HG03060 (cell line): ENCODE data around the gene PRKCQ.

ENCODE experiments used
- ATAC-seq: cut with Tn5 transposase; IDR thresholded peaks from one replicate; pipeline ENCODE4 v1.9.1; 2021; ENCODE audit warnings: low read depth, moderate number of reproducible peaks; ENCODE audit not compliant: unreplicated experiment

Gene PRKCQ

DNA sequence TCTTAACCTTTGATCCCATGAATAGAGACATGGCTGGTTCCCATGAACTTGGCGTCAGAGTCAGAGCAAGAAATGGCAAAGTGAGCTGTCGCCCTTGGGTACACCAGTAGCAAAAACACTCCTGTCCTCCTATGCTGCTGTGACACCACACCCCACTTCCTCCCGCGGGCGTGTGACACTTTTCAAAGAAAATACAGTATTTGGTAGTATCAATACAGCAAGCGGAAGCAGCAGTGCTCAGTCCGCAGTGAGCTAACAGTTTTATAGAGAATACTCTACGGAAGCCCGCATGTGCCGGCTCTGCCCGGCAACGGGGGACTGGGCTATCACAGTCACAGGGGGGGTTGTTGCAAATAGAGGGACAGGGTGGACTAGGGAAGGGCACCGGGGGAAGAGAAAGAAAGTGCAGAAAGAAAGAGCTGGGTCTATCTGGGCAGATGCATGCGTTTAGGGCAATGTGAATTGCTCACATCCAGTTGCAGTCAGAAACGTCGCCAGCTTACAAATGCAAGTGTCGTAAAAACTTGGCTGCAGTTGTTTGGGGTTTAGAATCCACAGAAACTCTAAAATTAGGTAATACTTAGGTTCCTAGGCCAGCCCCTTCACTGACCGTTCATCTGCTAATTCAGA is 49.8 kb downstream of the PRKCQ start:
- no peak for ATAC-seq

DNA sequence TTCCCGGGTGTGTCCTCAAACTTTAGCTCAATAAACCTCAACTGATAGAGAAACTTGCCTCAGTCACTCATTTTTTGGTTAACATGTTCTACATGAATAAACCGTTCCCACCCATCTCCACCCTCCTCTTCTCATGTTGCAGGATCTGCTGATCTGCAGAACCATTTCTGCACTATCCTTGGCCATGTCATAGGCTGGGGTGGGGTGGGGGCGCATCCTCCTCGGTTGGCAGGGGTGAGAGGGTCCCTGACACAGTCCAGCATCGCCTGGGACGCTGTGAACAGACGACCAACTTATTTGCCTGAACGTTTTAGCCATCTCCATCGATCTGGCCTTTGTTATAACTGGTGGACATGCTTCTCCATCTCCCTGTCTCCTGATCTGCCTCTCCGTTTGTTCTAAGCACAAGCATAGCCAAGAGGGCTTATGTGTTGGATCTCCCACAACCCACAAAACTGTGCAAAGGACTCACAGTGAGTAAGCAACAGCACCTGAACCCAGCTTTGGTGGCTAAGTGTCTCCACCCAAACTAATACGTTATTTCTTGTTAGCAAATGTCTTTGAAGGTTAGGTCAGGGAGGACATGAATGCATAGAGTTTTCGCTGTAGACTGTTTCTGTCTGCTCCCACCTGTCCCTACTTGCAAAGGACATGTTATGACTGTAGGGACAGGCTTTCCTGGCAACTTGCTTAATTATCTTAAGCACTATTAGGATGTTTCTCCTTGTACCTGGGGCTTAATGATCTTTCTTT is 51.7 kb downstream of the PRKCQ start:
- ATAC-seq: no peak

DNA sequence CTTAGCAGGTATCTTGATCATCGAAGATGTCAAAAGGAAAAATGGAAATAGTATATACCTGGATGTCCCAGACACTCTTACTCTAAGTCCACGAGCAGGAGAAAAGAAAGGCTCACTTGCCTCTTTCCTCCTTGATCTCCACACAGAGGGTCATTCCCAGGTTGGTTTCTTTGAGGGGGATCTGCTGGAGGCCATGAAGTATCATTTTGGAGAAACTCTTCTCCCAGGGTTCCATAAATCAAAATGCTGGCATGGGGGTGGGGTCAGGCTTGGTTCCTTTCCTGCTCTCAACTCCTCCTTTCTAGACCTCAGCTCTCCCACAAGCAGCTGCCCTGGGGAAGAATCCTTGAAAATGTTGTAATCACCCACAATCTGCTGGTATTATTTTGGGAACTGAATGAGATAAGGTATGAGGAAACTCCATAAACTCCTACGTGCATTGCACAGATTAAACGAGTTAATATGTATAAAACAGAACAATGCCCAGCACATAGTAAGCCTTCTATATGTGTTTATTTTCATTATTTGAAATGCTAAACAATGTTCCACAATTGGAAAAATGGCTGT is 54.4 kb downstream of the PRKCQ start:
- no peak for ATAC-seq

DNA sequence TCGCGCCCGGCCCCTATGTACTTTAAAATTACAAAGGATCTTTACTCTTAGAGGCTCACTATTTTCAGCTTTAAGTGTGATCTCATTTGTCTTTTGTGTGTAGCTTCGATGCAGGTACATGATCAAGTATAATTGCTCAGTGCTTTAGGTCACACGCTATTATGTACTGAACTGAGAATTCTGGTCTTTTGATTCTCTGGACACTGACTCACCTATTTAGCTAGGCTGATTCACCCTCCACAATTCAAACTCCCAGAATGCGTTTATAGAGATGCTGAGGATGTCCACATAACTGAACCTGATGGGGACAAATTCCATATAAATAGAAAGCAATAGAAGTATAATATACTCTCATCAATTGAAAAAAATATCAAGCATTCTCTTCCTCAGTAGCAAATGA is 57.8 kb downstream of the PRKCQ start:
- ATAC-seq: no peak

DNA sequence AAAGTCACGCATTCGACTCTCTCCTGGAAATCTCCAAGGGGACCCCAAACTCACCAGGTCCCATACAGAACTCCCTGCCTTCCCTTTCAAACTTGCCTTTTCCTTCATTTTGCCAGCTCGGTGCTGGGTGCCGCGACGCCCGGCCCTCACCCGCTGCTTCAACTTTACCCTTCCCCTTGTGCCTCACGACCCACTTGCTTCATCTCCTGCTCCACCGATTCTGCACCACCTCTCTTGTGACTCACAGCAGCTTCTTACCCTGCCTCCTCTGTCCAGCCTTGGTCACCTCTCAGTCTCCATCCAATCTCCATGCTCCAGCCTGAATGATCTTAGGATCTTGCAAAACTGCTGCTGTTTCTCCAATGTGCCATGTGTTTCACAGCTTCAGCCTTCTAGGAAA is 59.9 kb downstream of the PRKCQ start:
- no peak for ATAC-seq

DNA sequence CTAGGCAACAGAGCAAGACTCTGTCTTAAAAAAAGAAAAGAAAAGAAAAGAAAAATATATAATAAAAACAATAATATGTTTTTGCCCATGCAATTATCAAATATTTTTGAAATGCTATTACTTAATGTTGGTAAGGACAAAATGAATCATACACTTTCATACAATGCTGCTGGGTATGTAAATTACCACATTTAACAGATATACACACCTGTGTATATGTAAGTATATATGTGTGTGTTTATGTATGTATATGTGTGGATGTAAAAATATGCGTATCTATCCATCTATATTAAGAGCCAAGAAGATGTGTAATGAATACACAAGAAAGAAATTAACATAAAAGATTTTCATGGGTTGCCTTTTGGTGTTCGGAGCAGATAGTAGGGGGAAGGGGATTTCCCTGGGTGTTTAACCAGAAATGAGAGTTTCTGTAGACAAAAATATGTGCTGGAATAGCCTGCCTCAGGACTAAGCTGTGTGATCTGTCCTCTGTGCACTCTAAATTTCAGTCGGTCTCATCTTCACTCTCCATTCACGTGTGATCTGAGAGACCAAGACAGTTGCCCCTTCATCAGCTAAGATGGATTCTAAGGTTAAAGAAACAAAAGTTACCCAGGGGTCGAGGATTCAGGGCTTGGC is 61.2 kb downstream of the PRKCQ start:
- no peak for ATAC-seq

GRCh38 chr10:6516929-6517284 is 63.2 kb downstream of the PRKCQ start:
- ATAC-seq: no peak

DNA sequence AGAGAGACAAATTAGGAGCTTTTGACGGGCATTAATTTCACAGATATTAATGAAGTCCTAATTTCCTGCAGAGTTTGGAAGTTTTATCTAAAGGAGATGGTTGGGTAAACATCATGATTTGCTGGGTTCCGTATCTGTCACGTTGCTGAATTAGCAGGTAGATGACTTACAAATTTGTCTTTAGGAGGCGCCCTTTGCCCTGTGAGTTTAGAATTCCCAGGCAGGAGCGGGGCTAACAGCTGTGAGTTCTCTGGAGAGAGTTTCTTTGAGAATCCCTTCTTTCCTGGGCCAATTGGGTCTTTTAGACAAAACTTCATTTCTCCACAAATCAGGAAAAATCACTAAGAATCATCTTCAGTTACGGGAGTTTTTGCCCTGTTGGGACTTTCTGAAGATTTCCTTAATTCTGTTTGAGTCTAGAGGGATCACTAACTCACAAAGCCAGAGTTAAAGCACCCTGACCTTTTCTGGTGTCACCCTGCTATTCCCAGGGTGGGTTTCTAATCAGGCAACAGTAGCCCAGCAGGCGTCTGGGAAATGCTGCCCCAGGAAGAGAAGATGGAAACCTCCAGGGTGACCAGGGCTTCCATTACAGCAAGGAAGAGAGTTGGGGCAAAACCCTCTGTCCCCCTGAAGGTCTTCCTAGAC is 63.7 kb downstream of the PRKCQ start:
- ATAC-seq: no peak

DNA sequence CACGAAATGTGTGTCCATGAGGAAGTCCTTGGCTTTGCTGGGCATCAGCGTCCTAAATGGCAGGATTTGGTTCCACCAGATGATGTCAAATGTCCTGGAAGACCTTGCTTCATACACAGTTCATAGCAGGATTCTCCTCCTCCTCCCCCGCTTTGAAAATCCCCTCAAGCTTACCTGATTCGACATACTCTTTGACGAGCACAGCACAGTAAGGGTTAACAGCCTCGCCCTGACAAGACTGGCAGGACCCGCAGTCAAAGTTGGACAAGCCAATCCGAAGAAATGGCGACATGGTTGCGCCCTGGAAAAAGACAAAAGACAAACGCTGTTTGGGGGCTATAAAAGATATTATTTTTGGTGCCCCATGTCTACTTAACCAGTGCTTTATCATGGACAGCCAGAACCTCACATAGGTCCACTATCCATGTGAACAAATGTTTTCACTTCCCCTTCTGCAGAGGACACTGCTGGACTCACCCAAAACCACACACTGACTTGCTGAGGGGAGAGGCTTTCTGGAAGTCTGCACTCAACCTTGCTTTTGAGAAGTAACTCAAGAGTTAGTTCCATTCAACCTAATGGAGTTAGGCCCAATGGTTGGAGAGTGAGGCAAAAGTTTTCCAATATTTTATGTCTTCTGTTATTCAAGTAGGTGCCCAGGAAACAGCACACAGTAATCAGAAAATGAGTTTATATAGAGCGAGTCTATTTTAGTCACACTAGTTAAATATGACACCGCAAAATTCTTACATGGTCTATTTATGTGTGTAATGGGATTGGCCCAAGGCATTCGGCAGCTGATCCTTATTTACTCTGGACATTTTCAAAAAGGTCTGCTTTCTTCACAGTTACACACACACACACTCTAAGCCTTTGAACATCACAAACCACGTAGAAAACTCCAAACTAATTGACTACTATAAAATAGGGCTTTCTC is 65.0 kb downstream of the PRKCQ start:
- ATAC-seq: no peak

- ATAC-seq: no peak
These were observed 65.9 kb downstream of the PRKCQ start for GRCh38 chr10:6514180-6514579.

- ATAC-seq: no peak
These were observed 66.6 kb downstream of the PRKCQ start for GRCh38 chr10:6513476-6513875.

DNA sequence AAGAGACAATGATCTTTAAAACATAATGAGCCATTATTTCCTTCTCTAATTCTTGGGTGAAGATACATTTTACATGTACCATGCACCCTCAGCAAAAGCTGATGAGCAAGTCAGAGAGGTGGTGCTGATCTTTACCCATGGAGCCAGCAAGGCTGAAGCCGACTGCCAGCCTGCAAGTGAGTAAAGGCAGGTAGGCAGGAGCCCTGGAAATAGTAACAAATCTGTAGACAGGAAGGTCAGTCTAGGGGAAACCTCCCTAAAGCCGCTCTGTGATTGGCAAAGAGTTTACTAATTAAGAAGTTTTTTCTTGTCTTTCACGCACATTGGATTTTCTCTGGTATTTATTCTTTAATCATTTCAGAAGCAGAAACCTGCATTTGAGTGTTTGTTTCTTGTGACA is 67.9 kb downstream of the PRKCQ start:
- ATAC-seq: no peak

- no peak for ATAC-seq
These were observed 68.7 kb downstream of the PRKCQ start for GRCh38 chr10:6511347-6511746.

DNA sequence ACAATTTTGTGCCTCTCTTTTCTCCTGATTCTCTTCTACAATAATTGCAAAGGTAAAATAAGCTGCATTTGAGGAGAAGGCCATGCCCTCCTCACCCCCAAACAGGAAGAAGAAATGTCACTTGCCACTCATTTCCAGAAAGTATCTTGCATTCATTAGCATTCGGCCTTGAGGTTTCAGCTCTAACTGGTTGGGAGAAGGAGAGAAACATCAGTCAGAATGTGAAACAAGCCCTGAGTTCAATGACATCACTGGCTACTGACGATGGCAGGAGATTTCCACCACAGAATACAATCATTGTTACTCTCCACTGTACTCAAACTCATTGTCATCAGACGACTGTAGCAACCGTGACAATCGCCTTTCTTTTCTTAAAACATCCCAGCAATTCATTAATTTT is 72.8 kb downstream of the PRKCQ start:
- peak; percentile 85 for ATAC-seq

DNA sequence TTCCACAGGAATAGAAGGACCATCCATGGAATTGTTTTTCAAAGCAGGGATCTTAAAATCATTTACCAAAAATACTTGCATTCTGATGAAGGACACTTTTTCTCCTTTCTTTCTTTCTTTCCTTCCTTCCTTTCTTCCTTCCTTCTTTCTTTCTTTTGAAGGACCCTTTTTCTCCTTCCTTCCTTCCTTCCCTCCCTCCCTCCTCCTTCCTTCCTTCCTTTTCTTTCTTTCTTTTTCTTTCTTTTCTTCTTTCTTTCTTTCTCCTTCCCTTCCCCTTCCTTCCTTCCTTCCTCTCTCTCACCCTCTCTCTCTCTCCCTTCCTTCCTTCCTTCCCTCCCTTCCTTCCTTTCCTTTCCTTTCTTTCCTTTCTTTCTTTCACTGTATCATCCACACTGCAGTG is 74.8 kb downstream of the PRKCQ start:
- ATAC-seq: no peak

GRCh38 chr10:6504296-6504695 is 75.8 kb downstream of the PRKCQ start:
- no peak for ATAC-seq

- ATAC-seq: no peak
These were observed 76.9 kb downstream of the PRKCQ start for GRCh38 chr10:6503171-6503570.

GRCh38 chr10:6501931-6502330 is 78.1 kb downstream of the PRKCQ start:
- no peak for ATAC-seq

- no peak for ATAC-seq
These were observed 80.1 kb downstream of the PRKCQ start for GRCh38 chr10:6499974-6500373.

- no peak for ATAC-seq
These were observed 81.3 kb downstream of the PRKCQ start for GRCh38 chr10:6498771-6499170.
